Measurements from ENCODE around the gene GNG8.

The GNG8 gene

GRCh38 chr19:46648961-46649960, 13.3 kb upstream of the GNG8 start:
- no peak overlapping the region for H3K4me2 ChIP-seq (ENCODE audit: low read depth, low read length)
- TF ChIP-seq EZH2phosphoT487 (IDR thresholded peaks at IDR 0.05; ENCODE audit: low read length): no peak
- no peak for TF ChIP-seq EZH2 (optimal IDR thresholded peaks at IDR 0.05; ENCODE audit: low read depth, low read length)
- TF ChIP-seq CTCF (IDR thresholded peaks at IDR 0.05; ENCODE audit: low read length): no peak

GRCh38 chr19:46648060-46648960, 12.3 kb upstream of the GNG8 start:
- Histone ChIP-seq H3F3A (ENCODE audit: insufficient read depth, low read length) (no peaks in the 10 kb centered on the region), H4K20me1 (ENCODE audit: insufficient read depth, low read length) (no peaks in the 10 kb centered on the region), H3K4me1 (ENCODE audit: low read length) (no peaks in the 10 kb centered on the region), H3K27ac (ENCODE audit: low read length) (no peak overlapping the region), H3K9ac (ENCODE audit: low read length) (no peak overlapping the region), H2AFZ (ENCODE audit: low read length) (no peak overlapping the region), H3K9me3 (replicated peaks; ENCODE audit: insufficient read depth, low read length) (no peaks in the 10 kb centered on the region), H3K4me2 (ENCODE audit: low read depth, low read length) (no peak overlapping the region), H3K79me2 (ENCODE audit: low read length) (no peaks in the 10 kb centered on the region), H3K9me2 (replicated peaks; ENCODE audit: insufficient read depth, low read length) (no peaks in the 10 kb centered on the region), H3K4me3 (ENCODE audit: low read length) (no peak overlapping the region), H3K27me3 (replicated peaks; ENCODE audit: insufficient read depth, low read length) (peaks cover 60% of the 10 kb centered on the region), H3K36me3 (replicated peaks; ENCODE audit: insufficient read depth, low read length) (no peaks in the 10 kb centered on the region)
- DNase-seq: no peak
- TF ChIP-seq CTCF (IDR thresholded peaks at IDR 0.05; ENCODE audit: low read length) (no peak), EZH2 (optimal IDR thresholded peaks at IDR 0.05; ENCODE audit: low read depth, low read length) (no peak), EZH2phosphoT487 (IDR thresholded peaks at IDR 0.05; ENCODE audit: low read length) (no peak)

More at GRCh38 chr19:46648961-46649960, 13.3 kb upstream of the GNG8 start:
- H3K9ac ChIP-seq (ENCODE audit: low read length): no peak overlapping the region
- no peak for DNase-seq
- H3K4me3 ChIP-seq (ENCODE audit: low read length): no peak overlapping the region
- no peaks in the 10 kb centered on the region for H3K79me2 ChIP-seq (ENCODE audit: low read length)
- no peaks in the 10 kb centered on the region for H3K9me2 ChIP-seq (replicated peaks; ENCODE audit: insufficient read depth, low read length)
- H3K4me1 ChIP-seq (ENCODE audit: low read length): no peaks in the 10 kb centered on the region
- no peaks in the 10 kb centered on the region for H3F3A ChIP-seq (ENCODE audit: insufficient read depth, low read length)
- no peaks in the 10 kb centered on the region for H4K20me1 ChIP-seq (ENCODE audit: insufficient read depth, low read length)
- H3K27me3 ChIP-seq (replicated peaks; ENCODE audit: insufficient read depth, low read length): peaks cover 64% of the 10 kb centered on the region
- H3K27ac ChIP-seq (ENCODE audit: low read length): no peak overlapping the region
- H3K9me3 ChIP-seq (replicated peaks; ENCODE audit: insufficient read depth, low read length): no peaks in the 10 kb centered on the region
- no peak overlapping the region for H2AFZ ChIP-seq (ENCODE audit: low read length)
- no peaks in the 10 kb centered on the region for H3K36me3 ChIP-seq (replicated peaks; ENCODE audit: insufficient read depth, low read length)

- Histone ChIP-seq H3K9me2 (replicated peaks; ENCODE audit: insufficient read depth, low read length) (no peaks in the 10 kb centered on the region), H3K9me3 (replicated peaks; ENCODE audit: insufficient read depth, low read length) (no peaks in the 10 kb centered on the region), H3K36me3 (replicated peaks; ENCODE audit: insufficient read depth, low read length) (no peaks in the 10 kb centered on the region), H3K27me3 (replicated peaks; ENCODE audit: insufficient read depth, low read length) (peaks cover 60% of the 10 kb centered on the region), H4K20me1 (ENCODE audit: insufficient read depth, low read length) (no peaks in the 10 kb centered on the region), H3F3A (ENCODE audit: insufficient read depth, low read length) (no peaks in the 10 kb centered on the region), H3K79me2 (ENCODE audit: low read length) (no peaks in the 10 kb centered on the region), H3K4me3 (ENCODE audit: low read length) (no peak overlapping the region), H3K27ac (ENCODE audit: low read length) (no peak overlapping the region), H3K4me1 (ENCODE audit: low read length) (no peaks in the 10 kb centered on the region), H3K4me2 (ENCODE audit: low read depth, low read length) (no peak overlapping the region), H2AFZ (ENCODE audit: low read length) (no peak overlapping the region), H3K9ac (ENCODE audit: low read length) (no peak overlapping the region)
- DNase-seq: no peak
- TF ChIP-seq EZH2 (optimal IDR thresholded peaks at IDR 0.05; ENCODE audit: low read depth, low read length) (no peak), CTCF (IDR thresholded peaks at IDR 0.05; ENCODE audit: low read length) (no peak), EZH2phosphoT487 (IDR thresholded peaks at IDR 0.05; ENCODE audit: low read length) (no peak)
Observed at GRCh38 chr19:46646402-46646801, 10.4 kb upstream of the GNG8 start.

Measured in MM.1S (cell line).